Measurements from ENCODE around the gene GCLM.
"Not testable (repeated sequence)": the region's sequence is repeated elsewhere in the genome, so short reads cannot be mapped to it uniquely, and the experiment has no call there.

Gene GCLM

GRCh38 chr1:93888900-93889299 is 20.3 kb downstream of the GCLM start:
- no peak for DNase-seq

DNA sequence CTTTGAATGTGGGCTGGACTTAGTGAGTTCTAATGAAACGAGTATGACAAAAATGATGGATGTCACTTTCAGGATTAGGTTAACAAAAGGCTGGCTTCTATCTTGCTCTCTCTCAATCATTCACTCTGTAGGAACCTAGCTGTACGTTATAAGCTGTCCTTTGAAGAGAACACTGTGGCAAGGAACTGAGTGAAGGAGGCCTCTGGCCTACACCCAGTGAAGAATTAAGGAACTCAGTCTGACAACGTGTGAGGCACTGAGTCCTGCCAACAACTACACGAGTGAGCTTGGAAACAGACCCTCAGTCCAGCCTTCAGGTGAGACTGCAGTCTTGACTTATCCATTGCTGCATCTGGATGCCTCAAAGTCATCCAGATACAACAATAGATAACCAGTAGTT is 27.0 kb downstream of the GCLM start:
- DNase-seq: no peak

GRCh38 chr1:93880731-93881130 is 28.5 kb downstream of the GCLM start:
- DNase-seq: peak; percentile 12

DNA sequence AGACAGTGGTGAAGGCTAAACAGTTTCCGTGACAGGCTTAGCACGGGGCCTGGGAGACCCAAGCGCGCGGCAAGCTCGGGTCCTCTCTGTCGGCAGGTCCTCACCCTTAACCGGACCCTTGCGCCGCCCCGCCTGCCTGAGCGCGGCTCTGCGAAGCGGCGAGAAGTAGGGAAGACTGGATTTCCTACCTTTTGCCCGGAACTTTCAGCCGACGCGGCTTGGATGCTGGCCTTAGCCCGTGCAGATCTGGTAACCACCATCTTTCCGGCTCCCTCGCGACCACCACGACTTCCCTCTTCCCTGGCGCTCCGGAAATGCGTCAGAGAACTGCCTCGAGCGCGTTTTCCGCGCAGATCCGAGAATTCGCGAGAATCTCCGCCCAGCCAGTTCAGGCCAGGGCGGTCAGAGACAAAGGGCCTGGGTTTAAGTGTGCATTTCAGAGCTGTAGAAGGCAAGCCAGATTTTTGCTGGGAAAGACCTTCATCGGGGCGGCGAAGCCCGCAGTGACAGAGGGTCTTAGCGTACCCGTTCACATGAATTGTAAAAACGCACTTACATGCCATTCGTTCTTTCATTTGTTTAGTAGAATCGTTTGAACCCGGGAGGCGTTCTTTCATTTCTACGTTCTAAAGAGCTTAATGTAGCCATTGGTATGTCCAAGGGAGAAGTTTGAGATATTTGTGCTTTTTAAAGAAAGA is 30.2 kb downstream of the GCLM start, which contains the start of gene DNTTIP2:
TSS of gene DNTTIP2 (minus strand) at position 318 of the 698 bp plus-strand sequence. CDS start at position 260, 58 bp downstream.
- DNase-seq: peak; percentile 94

DNA sequence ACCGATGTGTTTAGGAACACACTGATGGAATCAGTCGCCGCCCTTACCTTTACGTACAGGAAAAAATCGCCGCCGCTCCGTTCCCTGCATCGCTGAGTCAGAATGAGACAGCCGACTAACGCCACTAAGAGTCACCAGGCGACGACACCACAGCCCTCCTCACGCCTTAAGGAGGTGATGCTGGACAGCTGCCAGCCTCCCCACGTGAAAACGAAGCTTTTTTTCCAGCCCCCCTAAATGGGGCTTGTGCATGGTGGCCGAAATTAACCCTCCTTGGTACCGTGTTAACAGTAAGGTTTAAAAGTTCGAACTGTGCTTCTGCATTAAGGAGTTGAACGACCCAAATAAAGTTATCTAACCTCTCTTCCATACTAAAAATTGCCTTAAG is 30.7 kb downstream of the GCLM start:
- peak; percentile 56 for DNase-seq

- no peak for DNase-seq
These were observed 31.7 kb downstream of the GCLM start for GRCh38 chr1:93877529-93877928.

- DNase-seq: no peak
These were observed 33.0 kb downstream of the GCLM start for GRCh38 chr1:93876244-93876643.

GRCh38 chr1:93874025-93874651 is 35.1 kb downstream of the GCLM start:
- peak; percentile 42 for DNase-seq

- no peak for DNase-seq
These were observed 37.9 kb downstream of the GCLM start for GRCh38 chr1:93871366-93871765.

GRCh38 chr1:93869653-93870052 is 39.6 kb downstream of the GCLM start:
- no peak for DNase-seq

- DNase-seq: not testable (repeated sequence)
These were observed 40.7 kb downstream of the GCLM start for GRCh38 chr1:93868492-93868891.

- no peak for DNase-seq
These were observed 44.0 kb downstream of the GCLM start for GRCh38 chr1:93865253-93865652.

DNA sequence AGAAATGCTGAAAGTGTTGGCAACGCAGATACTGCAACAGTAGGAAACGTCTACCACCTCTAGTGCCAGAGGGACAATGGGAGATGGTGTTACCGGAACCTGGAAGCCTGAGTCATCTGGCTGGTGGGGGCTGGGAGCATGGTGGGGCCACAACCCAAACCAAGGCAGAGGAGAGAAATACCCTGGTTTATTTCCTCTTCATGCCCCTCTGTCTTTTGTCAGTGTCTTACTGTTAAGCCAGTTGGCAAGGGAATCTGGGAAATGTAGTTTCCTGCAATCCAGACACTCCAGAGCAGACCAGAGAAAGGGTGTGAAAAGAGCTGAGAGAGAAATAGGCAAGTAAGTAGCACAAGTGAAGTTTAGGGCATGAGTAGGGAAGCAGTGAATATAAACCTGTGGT is 45.1 kb downstream of the GCLM start:
- no peak for DNase-seq

- not testable (repeated sequence) for DNase-seq
These were observed 51.6 kb downstream of the GCLM start for GRCh38 chr1:93857653-93858052.

DNA sequence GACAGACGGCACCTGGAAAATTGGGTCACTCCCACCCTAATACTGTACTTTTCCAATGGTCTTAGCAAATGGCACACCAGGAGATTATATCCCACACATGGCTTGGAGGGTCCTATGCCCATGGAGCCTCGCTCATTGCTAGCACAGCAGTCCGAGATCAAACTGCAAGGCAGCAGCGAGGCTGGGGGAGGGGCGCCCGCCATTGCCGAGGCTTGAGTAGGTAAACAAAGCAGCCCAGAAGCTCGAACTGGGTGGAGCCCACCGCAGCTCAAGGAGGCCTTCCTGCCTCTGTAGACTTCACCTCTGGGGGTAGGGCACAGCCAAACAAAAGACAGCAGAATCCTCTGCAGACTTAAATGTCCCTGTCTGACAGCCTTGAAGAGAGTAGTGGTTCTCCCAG is 53.2 kb downstream of the GCLM start:
- not testable (repeated sequence) for DNase-seq

- no peak for DNase-seq
These were observed 55.3 kb downstream of the GCLM start for GRCh38 chr1:93853940-93854339.

DNA sequence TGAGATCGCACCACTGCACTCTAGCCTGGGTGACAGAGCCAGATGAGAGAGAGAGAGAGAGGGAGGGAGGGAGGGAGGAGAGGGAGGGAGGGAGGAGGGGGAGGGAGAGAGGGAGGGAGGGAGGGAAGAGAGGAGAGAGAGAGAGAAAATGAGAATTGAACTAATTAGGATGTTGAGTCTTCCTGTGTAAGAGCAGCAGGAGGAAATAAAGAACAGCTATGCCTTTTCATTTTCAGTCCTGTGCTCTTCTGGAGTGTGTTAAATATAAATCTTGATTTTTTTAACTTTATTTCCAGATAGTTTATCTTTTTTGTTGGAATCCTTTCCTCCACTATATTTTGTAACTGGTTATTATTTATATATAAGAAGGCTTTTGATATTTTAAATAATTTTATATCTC is 57.4 kb downstream of the GCLM start:
- no peak for DNase-seq

DNA sequence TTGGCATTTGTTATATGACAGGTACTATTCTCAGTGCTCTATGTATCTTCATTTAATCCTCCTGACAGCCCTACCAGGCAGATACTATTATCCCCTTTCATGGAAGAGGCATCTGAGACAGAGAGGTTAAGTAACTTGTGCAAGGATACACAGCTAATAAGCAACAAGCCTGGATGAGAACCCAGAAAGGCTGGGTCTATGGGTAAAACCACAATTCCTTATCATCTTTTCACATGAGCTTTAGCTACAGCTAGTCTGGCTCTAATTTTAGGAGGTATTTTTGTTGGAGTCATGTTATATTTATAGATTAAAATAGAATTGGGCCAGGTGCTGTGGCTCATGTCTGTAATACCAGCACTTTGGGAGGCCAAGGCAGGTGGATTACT is 57.9 kb downstream of the GCLM start:
- no peak for DNase-seq

- peak; percentile 67 for DNase-seq
These were observed 58.4 kb downstream of the GCLM start for GRCh38 chr1:93850687-93851326.

DNA sequence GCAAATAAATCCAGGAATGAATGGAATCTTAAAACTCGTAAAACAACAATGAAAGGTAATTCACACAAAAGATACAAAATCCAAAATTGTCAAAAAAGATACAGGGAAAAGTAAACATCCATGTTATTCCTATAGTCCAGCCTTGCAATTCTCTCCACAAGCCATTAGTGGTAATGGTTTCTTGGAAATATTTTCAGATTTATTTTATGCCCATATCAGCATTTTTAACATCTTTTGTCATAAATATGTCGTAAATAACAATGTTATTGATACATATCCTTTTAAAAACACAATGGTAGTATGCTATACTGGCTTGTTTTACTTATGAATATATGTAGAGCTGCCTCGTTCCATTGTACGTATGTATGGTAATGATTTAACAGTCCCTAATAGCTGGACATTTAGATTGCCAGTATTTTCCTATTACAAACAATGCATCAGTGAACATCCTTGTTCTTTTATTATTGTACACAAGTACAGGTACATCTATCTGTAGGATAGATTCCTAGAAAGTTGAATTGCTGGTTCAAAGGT is 60.8 kb downstream of the GCLM start:
- no peak for DNase-seq

- DNase-seq: peak; percentile 77
These were observed 61.4 kb downstream of the GCLM start for GRCh38 chr1:93847811-93848288.

GRCh38 chr1:93846992-93847810 is 62.0 kb downstream of the GCLM start:
- peak; percentile 85 for DNase-seq
